Nephron progenitor cell (in vitro differentiated cells): ENCODE results near the gene UBTF.
A peak's percentile ranks its signal among the peaks of the same experiment; 100 is the strongest.

Source experiments
- DNase-seq: peaks from one replicate; pipeline ENCODE4 v3.0.0; 2021
- H3K27ac Mint-ChIP-seq: 2 replicates; pipeline ENCODE4 v1.8.0; 2021; ENCODE audit warnings: mild to moderate bottlenecking, moderate library complexity, mixed read lengths
- H3K27me3 Mint-ChIP-seq: 2 replicates; pipeline ENCODE4 v1.8.0; 2021; ENCODE audit warnings: mild to moderate bottlenecking, low read depth, mixed read lengths; ENCODE audit not compliant: poor library complexity
- H3K36me3 Mint-ChIP-seq: 2 replicates; pipeline ENCODE4 v1.8.0; 2021; ENCODE audit warnings: low read depth, mixed read lengths
- H3K4me1 Mint-ChIP-seq: 2 replicates; pipeline ENCODE4 v1.8.0; 2021; ENCODE audit warnings: mixed read lengths
- H3K4me3 Mint-ChIP-seq: 2 replicates; pipeline ENCODE4 v1.8.0; 2021; ENCODE audit warnings: mild to moderate bottlenecking, moderate library complexity, mixed read lengths
- H3K9me3 Mint-ChIP-seq: 2 replicates; pipeline ENCODE4 v1.8.0; 2021; ENCODE audit warnings: mild to moderate bottlenecking, moderate library complexity, mixed read lengths
- CTCF ChIP-seq: fragments of 200-600 bp; sonication (generic); IDR thresholded peaks from 2 replicates; pipeline ENCODE4 v1.5.0; 2021; ENCODE audit warnings: antibody characterized with exemption

The UBTF gene

GRCh38 chr17:44184212-44184810 is 35.2 kb downstream of the UBTF start:
- TF ChIP-seq CTCF, result no peak
- Mint-ChIP-seq H3K27ac (no peak overlapping the region), H3K36me3 (peaks cover 18% of the 10 kb centered on the region), H3K4me3 (no peak overlapping the region), H3K9me3 (peaks cover 7% of the 10 kb centered on the region), H3K4me1 (peaks cover 36% of the 10 kb centered on the region), H3K27me3 (peaks cover 2% of the 10 kb centered on the region)
- DNase-seq, result no peak

GRCh38 chr17:44183024-44183423 is 36.5 kb downstream of the UBTF start:
- H3K36me3 Mint-ChIP-seq, result peaks cover 29% of the 10 kb centered on the region
- peak overlapping the region; percentile 82 for H3K27ac Mint-ChIP-seq
- peaks cover 30% of the 10 kb centered on the region for H3K4me1 Mint-ChIP-seq
- H3K4me3 Mint-ChIP-seq, result no peak overlapping the region
- no peak for TF ChIP-seq CTCF
- no peak for DNase-seq
- peaks cover 9% of the 10 kb centered on the region for H3K27me3 Mint-ChIP-seq
- peaks cover 7% of the 10 kb centered on the region for H3K9me3 Mint-ChIP-seq

GRCh38 chr17:44178133-44178532 is 41.3 kb downstream of the UBTF start:
- Mint-ChIP-seq H3K27ac (no peak overlapping the region), H3K9me3 (peaks cover 7% of the 10 kb centered on the region), H3K4me3 (no peak overlapping the region), H3K36me3 (peaks cover 52% of the 10 kb centered on the region), H3K27me3 (peaks cover 9% of the 10 kb centered on the region), H3K4me1 (peaks cover 3% of the 10 kb centered on the region)
- DNase-seq, result no peak
- TF ChIP-seq CTCF, result no peak

GRCh38 chr17:44177640-44178039 is 41.8 kb downstream of the UBTF start:
- H3K4me1 Mint-ChIP-seq, result peaks cover 3% of the 10 kb centered on the region
- peaks cover 50% of the 10 kb centered on the region for H3K36me3 Mint-ChIP-seq
- no peak for TF ChIP-seq CTCF
- DNase-seq, result no peak
- peaks cover 9% of the 10 kb centered on the region for H3K27me3 Mint-ChIP-seq
- peaks cover 7% of the 10 kb centered on the region for H3K9me3 Mint-ChIP-seq
- H3K27ac Mint-ChIP-seq, result peak overlapping the region; percentile 54
- H3K4me3 Mint-ChIP-seq, result no peak overlapping the region

- no peak for TF ChIP-seq CTCF
- peak overlapping the region; percentile 54 for H3K27ac Mint-ChIP-seq
- H3K4me1 Mint-ChIP-seq, result peaks cover 9% of the 10 kb centered on the region
- H3K4me3 Mint-ChIP-seq, result no peak overlapping the region
- no peak for DNase-seq
- peaks cover 43% of the 10 kb centered on the region for H3K36me3 Mint-ChIP-seq
- H3K27me3 Mint-ChIP-seq, result peaks cover 9% of the 10 kb centered on the region
- peaks cover 4% of the 10 kb centered on the region for H3K9me3 Mint-ChIP-seq
Observed at GRCh38 chr17:44176671-44177501, 42.6 kb downstream of the UBTF start.
